GM18873 (cell line): Measurements from ENCODE around the gene GGCT.
"Not testable (repeated sequence)": the region's sequence is repeated elsewhere in the genome, so short reads cannot be mapped to it uniquely, and the experiment has no call there.

ENCODE experiments used
- ATAC-seq: cut with Tn5 transposase; IDR thresholded peaks from one replicate; pipeline ENCODE4 v1.9.1; 2021; ENCODE audit warnings: mild to moderate bottlenecking, moderate library complexity, moderate number of reproducible peaks; ENCODE audit not compliant: unreplicated experiment, low FRiP score

GGCT gene

DNA sequence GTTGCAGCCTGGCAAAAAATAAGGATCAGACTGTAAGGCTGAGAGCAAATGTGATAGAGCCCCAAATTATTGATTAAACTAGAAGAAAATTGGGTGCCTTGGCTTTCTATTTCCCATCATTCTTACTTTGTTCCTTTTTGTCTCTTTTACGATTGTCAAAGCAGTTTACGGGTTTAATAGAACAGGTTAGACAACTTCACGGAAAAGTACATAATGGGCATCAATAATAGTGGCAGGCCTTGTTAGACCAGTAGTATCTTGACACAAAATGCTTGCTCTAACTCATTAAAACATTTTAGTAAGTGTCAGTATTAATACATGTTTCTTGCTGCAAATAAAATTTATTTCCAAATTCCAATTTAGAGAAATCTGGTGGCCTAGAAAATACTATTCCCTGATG is 14.5 kb upstream of the GGCT start:
- ATAC-seq = no peak

- no peak for ATAC-seq
Measured at GRCh38 chr7:30515761-30516160, 11.1 kb upstream of the GGCT start.

DNA sequence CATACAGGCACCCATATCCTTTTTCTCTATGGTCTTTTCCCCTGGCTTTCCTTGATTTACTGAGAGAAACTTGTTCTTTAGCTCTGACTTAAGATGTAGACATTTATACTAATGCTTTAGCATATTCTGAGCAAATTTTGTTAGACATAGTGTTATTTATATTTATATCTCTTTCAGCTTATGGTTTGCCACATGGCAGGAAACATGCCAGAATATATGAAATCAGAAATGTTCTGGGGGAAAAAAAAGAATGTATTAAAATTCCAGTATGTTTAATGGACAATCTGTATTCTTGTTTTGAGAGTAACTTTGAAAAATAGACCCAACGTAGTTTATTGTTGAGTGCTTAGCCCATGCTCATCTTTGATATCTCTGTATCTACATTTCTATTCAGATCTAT is 10.1 kb upstream of the GGCT start:
- ATAC-seq = no peak

DNA sequence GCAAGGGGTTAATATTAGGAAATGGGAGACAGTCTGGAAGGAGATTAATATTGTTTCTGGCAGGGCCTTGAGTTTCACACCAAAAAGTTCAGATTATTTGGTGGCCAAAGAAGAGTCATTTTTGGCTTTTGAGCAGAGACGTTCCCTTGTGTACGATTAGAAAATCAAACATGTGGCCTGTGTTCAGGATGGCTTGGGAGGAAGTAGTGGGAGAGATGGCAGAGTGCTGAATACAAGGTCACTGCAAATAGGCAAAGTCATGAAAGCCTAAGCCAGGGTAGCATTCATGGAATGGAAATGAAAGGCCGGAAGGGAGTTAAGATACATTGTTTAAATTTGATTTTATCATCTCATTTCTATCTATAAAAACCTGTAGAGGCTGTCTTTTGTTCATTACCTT is 9.5 kb upstream of the GGCT start:
- no peak for ATAC-seq

GRCh38 chr7:30513762-30514161 is 9.1 kb upstream of the GGCT start:
- no peak for ATAC-seq

- ATAC-seq = no peak
Measured at GRCh38 chr7:30511973-30512662, 7.5 kb upstream of the GGCT start.

- ATAC-seq = no peak
Measured at GRCh38 chr7:30511494-30511893, 6.9 kb upstream of the GGCT start.

DNA sequence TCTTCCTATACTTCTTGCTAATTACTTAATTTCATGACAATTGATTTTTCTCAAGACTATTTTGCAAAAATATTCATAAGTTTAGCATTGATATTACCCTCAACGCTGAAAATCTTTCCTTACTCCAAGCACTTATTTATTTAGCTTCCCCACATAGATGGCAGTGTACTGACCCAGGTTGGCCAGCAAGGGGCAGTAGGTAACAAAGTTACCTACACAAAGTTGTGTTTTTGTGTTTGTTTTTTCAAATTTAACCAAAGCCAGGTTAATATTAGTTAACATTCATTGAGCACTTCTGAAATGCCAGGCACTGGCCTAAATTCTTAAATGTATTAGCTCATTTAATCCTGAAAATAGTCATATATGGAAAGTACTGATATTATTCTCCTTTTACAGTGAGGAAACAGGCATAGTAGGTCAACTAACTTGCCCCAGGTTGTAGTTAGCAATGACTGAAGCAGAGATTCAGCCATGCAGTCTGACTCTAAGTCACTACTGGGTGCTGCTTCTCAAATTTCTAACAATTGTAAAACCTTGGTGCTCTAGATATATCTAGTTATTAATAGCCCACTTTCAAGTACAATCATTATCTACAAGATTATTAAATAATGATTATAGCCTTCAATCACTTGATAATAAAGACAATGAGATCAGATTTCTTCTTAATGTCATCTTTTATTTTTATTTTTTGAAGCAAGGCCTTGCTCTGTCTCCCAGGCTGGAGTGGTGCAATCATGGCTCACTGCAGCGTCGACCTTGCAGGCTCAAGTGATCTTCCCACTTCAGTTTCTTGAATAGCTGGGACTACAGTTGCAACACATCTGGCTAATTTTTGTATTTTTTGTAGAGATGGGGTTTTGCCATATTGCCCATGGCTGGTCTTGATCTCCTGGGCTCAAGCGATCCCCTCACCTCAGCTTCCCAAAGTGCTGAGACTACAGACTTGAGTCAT is 5.8 kb upstream of the GGCT start:
- ATAC-seq = no peak

DNA sequence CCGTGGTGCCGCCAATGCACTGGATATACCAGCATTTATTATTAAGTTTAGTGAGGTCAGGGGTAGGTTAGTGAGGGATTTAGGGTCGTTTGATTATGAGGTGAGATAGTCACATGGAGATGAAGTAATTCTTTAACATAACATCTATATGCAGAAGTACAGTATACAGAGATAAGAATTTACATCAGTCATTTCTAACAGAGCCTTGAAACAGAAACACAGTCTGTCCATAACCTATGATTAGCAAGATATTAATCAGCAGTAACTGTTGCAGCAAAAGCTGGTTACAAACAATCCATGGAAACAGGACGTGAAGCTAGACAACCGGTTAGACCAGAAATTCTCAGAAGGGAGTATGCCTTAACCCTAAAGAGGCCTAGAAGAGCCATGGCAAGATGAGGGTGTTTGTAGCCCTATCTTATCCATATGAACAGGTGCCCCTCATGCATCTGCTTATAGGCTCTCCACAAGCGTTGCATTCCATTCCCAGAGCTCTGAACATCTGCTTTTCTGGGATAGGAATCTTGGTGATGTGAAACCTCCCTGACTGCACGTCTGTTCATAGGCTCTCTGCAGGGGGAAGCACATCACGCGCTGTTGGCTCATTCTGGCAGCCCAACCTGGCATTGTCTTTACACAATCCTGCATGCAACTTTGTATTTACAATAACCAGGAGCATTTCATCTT is 4.7 kb upstream of the GGCT start:
- ATAC-seq = not testable (repeated sequence)

GRCh38 chr7:30507346-30507900 is 2.8 kb upstream of the GGCT start:
- not testable (repeated sequence) for ATAC-seq

DNA sequence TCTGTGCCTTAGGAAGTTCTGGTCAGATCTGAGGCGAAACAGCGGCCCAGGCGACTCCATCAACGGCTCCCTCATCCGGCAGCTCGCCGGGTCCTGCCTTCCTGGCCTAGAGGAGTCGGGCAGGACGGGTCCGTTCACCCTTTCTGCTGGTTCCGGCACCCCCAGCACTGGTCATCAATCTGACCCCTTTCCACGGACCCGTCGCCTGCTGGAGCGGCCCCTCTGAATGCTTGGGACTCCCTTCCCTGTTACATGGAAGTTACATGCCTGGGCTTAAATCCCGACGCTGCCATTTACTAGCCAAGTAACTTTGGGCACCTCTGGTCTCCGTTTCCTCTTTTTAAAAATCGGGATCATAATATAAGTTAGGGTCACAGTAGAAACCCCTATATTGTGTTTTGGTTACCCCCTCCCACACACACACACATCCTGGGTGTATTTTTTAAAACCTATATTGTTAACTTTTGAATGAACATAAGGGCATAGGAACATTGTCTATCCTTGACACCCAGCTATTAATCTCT is 607 bp upstream of the GGCT start:
- peak; percentile 5 for ATAC-seq

DNA sequence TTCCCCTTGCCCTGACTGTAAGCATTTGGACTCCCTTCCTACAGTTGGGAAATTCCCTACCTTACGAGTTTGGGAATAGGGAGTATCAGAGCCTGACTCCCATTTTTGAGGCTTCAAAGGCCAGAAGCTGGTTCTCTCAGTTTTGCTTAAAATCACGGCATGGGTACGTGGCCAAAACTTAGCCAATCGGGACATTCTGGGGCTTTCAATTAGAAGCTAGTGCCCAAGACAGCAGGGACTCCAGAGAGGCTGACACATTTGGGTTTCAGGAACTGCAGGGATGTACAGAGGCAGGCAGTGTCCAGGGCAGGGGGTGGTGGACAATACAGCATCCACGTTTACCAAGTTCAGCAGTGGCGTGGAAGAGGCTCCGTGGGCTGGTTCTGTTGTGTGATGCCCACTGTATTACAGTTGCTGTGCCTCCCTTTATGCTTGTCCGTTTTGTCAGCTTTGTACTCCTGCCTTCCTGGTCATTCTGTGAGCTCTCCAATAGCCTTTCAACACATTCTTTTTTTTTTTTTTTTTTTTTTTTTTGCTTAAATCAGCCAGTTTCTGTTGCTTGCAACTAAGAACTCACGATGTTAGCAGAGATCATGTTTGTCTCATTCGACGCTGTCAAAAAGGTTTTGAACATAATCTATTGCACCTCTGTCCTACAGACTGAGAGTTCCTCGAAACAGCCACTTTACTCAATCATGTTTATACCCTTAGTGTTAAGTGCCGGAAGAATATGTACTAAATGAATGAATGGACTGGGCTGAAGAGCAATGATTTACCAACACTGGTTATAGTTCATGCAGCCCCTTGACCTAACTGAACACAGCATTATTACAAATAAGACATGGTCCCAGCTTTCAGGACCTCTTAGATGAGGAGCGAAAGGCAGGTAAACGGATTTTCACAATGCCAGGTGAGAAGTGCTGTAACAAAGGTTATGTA is 1.1 kb downstream of the GGCT start:
- ATAC-seq = no peak

DNA sequence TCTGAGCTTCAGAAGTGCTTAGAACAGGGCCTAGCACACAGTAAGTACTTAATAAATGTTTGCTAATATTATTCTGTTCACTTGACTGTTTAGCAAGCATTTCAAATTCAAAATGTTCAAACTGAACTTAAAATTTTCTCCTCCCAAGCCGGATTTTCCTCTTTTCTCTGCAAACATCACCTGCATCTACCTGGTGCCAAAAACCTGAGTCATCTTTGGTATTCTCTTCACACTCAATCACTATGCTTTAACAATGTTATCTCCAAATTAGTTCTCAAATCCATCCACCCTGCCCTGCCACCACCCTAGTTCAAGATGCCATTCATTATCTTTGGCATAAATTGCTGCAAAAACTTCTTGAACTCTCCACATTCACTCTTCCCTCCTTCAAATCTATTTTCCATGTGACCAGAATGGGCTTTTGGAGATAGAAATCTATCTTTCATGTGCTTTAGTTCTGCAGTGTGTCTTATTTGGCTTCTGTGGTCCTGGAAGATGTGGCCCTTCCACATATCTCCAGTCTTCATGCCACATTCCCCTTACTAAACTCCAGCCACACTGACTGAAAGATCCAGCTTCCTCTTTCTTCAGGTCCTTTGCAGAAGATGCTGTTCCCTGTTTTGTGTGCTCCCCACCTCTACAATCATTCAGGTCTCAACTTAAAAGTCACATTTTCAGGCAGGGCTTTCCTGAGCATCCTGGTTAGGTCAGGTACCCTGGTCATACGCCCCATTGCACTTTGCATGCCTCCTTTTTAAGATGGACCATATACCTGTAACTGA is 2.0 kb downstream of the GGCT start:
- no peak for ATAC-seq

DNA sequence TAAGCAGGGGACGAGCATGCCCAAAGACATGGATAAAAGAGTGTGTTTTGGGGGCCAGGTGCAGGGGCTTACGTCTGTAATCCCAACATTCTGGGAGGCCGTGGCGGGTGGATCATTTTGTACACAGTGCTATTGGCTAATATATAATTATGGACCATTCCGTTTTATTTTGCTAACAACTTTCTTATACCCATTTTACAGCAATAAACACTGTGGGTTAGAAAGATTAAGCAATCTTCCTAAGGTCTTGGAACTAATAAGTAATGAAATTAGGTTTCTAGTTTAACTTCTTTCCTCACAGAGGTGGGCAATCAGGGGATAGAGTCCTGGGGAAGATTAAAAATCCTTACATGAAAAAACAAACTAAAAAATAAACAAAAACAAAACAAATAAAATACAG is 3.4 kb downstream of the GGCT start:
- no peak for ATAC-seq

- no peak for ATAC-seq
Measured at GRCh38 chr7:30493228-30493627, 11.4 kb downstream of the GGCT start.

DNA sequence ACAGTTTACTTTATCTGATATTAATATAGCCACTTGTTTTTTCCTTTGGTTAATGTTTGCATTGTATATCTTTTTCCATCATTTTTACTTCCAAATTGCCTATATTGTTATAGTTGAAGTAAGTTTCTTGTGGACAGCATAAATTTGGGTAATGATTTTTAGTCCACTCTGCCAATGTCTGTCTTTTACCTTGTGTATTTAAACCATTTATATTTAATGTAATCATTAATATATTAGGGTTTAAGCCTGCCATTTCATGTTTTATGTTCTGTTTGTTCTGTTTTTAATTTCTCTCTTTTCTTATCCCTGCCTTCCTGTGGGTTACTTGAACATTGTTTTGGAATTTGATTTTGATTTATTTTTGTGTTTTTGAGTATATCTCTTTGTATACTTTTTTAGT is 13.2 kb downstream of the GGCT start:
- no peak for ATAC-seq

- no peak for ATAC-seq
Measured at GRCh38 chr7:30487371-30487770, 17.3 kb downstream of the GGCT start.

- ATAC-seq = no peak
Measured at GRCh38 chr7:30485667-30486066, 19.0 kb downstream of the GGCT start.

DNA sequence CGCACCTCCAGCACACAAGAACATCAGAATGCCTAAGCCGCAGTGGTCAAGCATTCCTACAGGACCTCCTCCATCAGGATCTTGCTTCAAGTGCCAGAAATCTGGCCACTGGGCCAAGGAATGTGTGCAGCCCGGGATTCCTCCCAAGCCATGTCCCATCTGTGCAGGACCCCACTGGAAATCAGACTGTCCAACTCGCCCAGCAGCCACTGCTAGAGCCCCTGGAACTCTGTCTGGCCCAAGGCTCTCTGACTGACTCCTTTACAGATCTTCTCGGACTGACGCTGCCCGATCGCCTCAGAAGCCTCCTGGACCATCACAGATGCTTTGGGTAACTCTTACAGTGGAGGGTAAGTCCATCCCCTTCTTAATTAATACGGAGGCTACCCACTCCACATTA is 23.2 kb downstream of the GGCT start:
- ATAC-seq = not testable (repeated sequence)
